ENCODE measurements around the gene RASAL2.

The RASAL2 gene

DNA sequence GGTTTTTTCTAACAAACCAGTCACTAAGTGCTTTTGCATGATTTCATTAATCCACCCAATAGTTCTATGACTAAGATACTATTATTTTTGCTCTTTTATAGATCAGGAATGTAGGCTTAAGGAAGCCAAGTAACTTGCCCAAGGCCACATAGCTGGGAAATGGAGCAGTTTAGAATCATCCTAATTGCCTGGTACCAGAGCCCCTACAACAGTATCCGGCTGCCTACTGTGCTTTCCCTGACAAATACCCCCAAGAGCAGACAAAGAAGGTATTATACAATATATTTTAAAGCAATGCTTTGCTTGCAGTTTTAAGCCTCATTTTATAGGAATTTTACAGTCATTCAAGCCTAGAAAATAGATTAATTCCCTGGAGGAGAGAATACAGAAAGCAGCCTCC lies 45.5 kb upstream of the RASAL2 start:
- H3F3A ChIP-seq (ENCODE audit: insufficient read depth): no peaks in the 10 kb centered on the region
- no peak overlapping the region for H3K27ac ChIP-seq (ENCODE audit: low read depth, low read length)
- no peaks in the 10 kb centered on the region for H3K9me2 ChIP-seq (replicated peaks; ENCODE audit: insufficient read depth, low read length)
- H3K4me3 ChIP-seq (ENCODE audit: insufficient read depth, low read length, poor library complexity, severe bottlenecking): no peak overlapping the region
- H4K20me1 ChIP-seq (ENCODE audit: low read depth, low read length): no peaks in the 10 kb centered on the region
- no peaks in the 10 kb centered on the region for H3K79me2 ChIP-seq (ENCODE audit: insufficient read depth, low read length)
- H2AFZ ChIP-seq (ENCODE audit: low read depth, low read length, severe bottlenecking): no peak overlapping the region
- H3K36me3 ChIP-seq (ENCODE audit: low read length): no peaks in the 10 kb centered on the region
- H3K4me2 ChIP-seq (ENCODE audit: low read depth, low read length, poor library complexity, severe bottlenecking): no peak overlapping the region
- no peak for TF ChIP-seq EZH2phosphoT487 (conservative IDR thresholded peaks at IDR 0.05; ENCODE audit: low read length)
- TF ChIP-seq, protein P1, sequence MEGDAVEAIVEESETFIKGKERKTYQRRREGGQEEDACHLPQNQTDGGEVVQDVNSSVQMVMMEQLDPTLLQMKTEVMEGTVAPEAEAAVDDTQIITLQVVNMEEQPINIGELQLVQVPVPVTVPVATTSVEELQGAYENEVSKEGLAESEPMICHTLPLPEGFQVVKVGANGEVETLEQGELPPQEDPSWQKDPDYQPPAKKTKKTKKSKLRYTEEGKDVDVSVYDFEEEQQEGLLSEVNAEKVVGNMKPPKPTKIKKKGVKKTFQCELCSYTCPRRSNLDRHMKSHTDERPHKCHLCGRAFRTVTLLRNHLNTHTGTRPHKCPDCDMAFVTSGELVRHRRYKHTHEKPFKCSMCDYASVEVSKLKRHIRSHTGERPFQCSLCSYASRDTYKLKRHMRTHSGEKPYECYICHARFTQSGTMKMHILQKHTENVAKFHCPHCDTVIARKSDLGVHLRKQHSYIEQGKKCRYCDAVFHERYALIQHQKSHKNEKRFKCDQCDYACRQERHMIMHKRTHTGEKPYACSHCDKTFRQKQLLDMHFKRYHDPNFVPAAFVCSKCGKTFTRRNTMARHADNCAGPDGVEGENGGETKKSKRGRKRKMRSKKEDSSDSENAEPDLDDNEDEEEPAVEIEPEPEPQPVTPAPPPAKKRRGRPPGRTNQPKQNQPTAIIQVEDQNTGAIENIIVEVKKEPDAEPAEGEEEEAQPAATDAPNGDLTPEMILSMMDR (IDR thresholded peaks at IDR 0.05; ENCODE audit: insufficient read depth, low read length, poor library complexity, severe bottlenecking): no peak
- H3K27me3 ChIP-seq (ENCODE audit: low read length): no peaks in the 10 kb centered on the region
- no peak overlapping the region for H3K9ac ChIP-seq (ENCODE audit: low read length)
- H3K9me3 ChIP-seq (ENCODE audit: insufficient read depth, low read length): no peaks in the 10 kb centered on the region

DNA sequence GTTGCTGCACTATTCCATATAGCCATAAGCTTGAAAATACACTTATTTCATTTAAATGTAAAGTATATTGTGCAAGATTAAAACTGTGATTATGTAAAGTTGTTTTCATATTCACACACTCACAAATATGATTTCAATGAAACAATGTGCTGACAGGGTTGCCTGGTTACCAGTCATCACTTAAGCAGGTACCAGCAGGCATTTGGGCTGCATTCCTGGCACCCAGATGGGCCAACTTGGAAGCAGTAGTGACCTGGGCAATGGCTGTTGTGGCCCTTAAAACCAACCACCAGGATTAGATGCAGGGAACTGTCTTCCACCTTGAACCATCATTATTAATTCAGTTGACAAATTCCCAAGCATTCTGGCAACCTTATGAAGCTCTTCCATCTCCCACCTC lies 45.0 kb upstream of the RASAL2 start:
- Histone ChIP-seq H3F3A (ENCODE audit: insufficient read depth) (no peaks in the 10 kb centered on the region), H3K27ac (ENCODE audit: low read depth, low read length) (no peak overlapping the region), H3K27me3 (ENCODE audit: low read length) (no peaks in the 10 kb centered on the region), H3K4me3 (ENCODE audit: insufficient read depth, low read length, poor library complexity, severe bottlenecking) (no peak overlapping the region), H3K79me2 (ENCODE audit: insufficient read depth, low read length) (no peaks in the 10 kb centered on the region), H3K9me3 (ENCODE audit: insufficient read depth, low read length) (no peaks in the 10 kb centered on the region), H3K36me3 (ENCODE audit: low read length) (no peaks in the 10 kb centered on the region), H3K9me2 (replicated peaks; ENCODE audit: insufficient read depth, low read length) (no peaks in the 10 kb centered on the region), H3K9ac (ENCODE audit: low read length) (no peak overlapping the region), H2AFZ (ENCODE audit: low read depth, low read length, severe bottlenecking) (no peak overlapping the region), H3K4me2 (ENCODE audit: low read depth, low read length, poor library complexity, severe bottlenecking) (no peak overlapping the region), H4K20me1 (ENCODE audit: low read depth, low read length) (no peaks in the 10 kb centered on the region)
- TF ChIP-seq EZH2phosphoT487 (conservative IDR thresholded peaks at IDR 0.05; ENCODE audit: low read length): no peak
- TF ChIP-seq, protein P1 (IDR thresholded peaks at IDR 0.05; ENCODE audit: insufficient read depth, low read length, poor library complexity, severe bottlenecking): no peak

DNA sequence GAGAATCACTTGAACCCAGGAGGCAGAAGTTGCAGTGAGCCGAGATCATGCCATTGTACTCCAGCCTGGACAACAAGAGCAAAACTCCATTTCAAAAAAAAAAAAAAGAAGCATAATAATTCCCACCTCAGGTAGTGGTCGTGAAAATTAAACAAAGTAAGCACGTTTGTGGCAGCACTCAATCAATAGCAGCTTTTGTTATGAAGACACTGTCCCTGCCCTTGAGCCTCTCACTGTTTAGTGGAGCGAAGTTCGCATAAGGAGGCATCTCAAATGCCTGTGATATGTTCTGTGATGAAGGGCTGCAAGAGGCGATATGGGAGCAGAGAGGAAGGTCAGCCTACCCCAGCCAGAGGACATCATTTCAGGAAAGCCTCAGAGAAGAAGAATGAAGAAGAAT lies 43.8 kb upstream of the RASAL2 start:
- TF ChIP-seq, protein P1 (IDR thresholded peaks at IDR 0.05; ENCODE audit: insufficient read depth, low read length, poor library complexity, severe bottlenecking): no peak
- no peak for TF ChIP-seq EZH2phosphoT487 (conservative IDR thresholded peaks at IDR 0.05; ENCODE audit: low read length)
- no peaks in the 10 kb centered on the region for H4K20me1 ChIP-seq (ENCODE audit: low read depth, low read length)
- H3K9me2 ChIP-seq (replicated peaks; ENCODE audit: insufficient read depth, low read length): no peaks in the 10 kb centered on the region
- H3F3A ChIP-seq (ENCODE audit: insufficient read depth): no peaks in the 10 kb centered on the region
- H3K79me2 ChIP-seq (ENCODE audit: insufficient read depth, low read length): no peaks in the 10 kb centered on the region
- H3K4me2 ChIP-seq (ENCODE audit: low read depth, low read length, poor library complexity, severe bottlenecking): no peak overlapping the region
- no peaks in the 10 kb centered on the region for H3K9me3 ChIP-seq (ENCODE audit: insufficient read depth, low read length)
- H3K36me3 ChIP-seq (ENCODE audit: low read length): no peaks in the 10 kb centered on the region
- no peak overlapping the region for H2AFZ ChIP-seq (ENCODE audit: low read depth, low read length, severe bottlenecking)
- H3K27me3 ChIP-seq (ENCODE audit: low read length): no peaks in the 10 kb centered on the region
- H3K27ac ChIP-seq (ENCODE audit: low read depth, low read length): no peak overlapping the region
- H3K9ac ChIP-seq (ENCODE audit: low read length): no peak overlapping the region
- H3K4me3 ChIP-seq (ENCODE audit: insufficient read depth, low read length, poor library complexity, severe bottlenecking): no peak overlapping the region
